H1 (cell line): ENCODE measurements around the gene OR8B8. TPM values are rescaled to one million over a fixed set of nuclear protein-coding genes. Genes with fewer than 3 reads are reported as not detected.

ENCODE experiments used
- CTCF ChIP-seq, 3 experiments: IDR thresholded peaks; 1 replicate in 2 of 3; 2 replicates in 1 of 3; pipeline versions ENCODE4 v1.5.1 to v1.6.1; 2011; ENCODE audit warnings: low read length in 3 of 3, mild to moderate bottlenecking in 3 of 3, inconsistent platforms in 2 of 3, low read depth in 1 of 3, moderate library complexity in 1 of 3; ENCODE audit not compliant: insufficient read depth in 1 of 3; ENCODE audit errors: control extremely low read depth in 1 of 3
- polyA plus RNA-seq, 7 experiments: library from polyadenylated mRNA; depleted of rRNA in 3 of 7; stranded (reverse) in 5 of 7; unstranded in 2 of 7; fragments of >200 nt in 5 of 7; fragments of 200-250 nt in 2 of 7; gene quantifications; 1 replicate in 5 of 7; 2 replicates in 1 of 7; 4 replicates in 1 of 7; pipeline versions ENCODE4 v1.2.1 to v1.2.3, GENCODE V29; 2011 to 2013; ENCODE audit warnings: missing spikeins in 2 of 7, mixed read lengths in 2 of 7
- total RNA-seq: library from RNA; stranded (reverse); fragmentation: NEBNext Ultra II Directional; extraction: Animal tissue kit (Norgen Biotek cat#: 25700); gene quantifications from 2 replicates; pipeline ENCODE4 v1.2.1, GENCODE V29; 2021

OR8B8 gene
- total and polyA plus RNA-seq, 2 of the 8 experiments (the other 6 are each of a cell fraction or from before 2014, with no cell fraction given): not detected

GRCh38 chr11:124402326-124402922 lies 43.1 kb downstream of the OR8B8 start (continued):
- peak; percentile 57 to 78 (median 75) for TF ChIP-seq CTCF (IDR thresholded peaks at IDR 0.05; ENCODE audit: control extremely low read depth in 1 of 3, insufficient read depth in 1 of 3, low read depth in 1 of 3, low read length in 3 of 3)
